Testis (tissue), 3 donors: ENCODE measurements around the gene ALOX12B. TPM values are rescaled to one million over a fixed set of nuclear protein-coding genes. Genes with fewer than 3 reads are reported as not detected.

Experiments used
- DNase-seq: peaks from one replicate; pipeline ENCODE4 v3.0.0-alpha.2; 2019
- H3K27ac ChIP-seq, 2 donors: fragments of 200-600 bp; sonication (generic); one replicate each; pipeline ENCODE4 v1.5.1; 2019
- H3K27me3 ChIP-seq: fragments of 200-600 bp; sonication (generic); one replicate; pipeline ENCODE4 v1.5.1; 2019
- H3K36me3 ChIP-seq: fragments of 200-600 bp; sonication (generic); one replicate; pipeline ENCODE4 v1.5.1; 2017; ENCODE audit warnings: low read depth; ENCODE audit errors: missing control alignments
- H3K4me1 ChIP-seq: fragments of 200-600 bp; sonication (generic); one replicate; pipeline ENCODE4 v1.5.1; 2019
- H3K4me3 ChIP-seq, 2 donors: fragments of 200-600 bp; sonication (generic); one replicate each; pipeline ENCODE4 v1.5.1; 2017 to 2019
- H3K9me3 ChIP-seq: fragments of 200-600 bp; sonication (generic); one replicate; pipeline ENCODE4 v1.5.1; 2017
- CTCF ChIP-seq, 3 experiments: fragments of 450-650 bp in 2 of 3; fragments of 200-600 bp in 1 of 3; sonication (generic) in 1 of 3; IDR thresholded peaks; one replicate each; pipeline ENCODE4 v1.5.1; 2016 to 2019; ENCODE audit warnings: antibody characterized with exemption in 3 of 3, mild to moderate bottlenecking in 2 of 3, moderate library complexity in 1 of 3
- POLR2A ChIP-seq: fragments of 450-650 bp; IDR thresholded peaks from one replicate; pipeline ENCODE4 v1.6.1; 2017; ENCODE audit warnings: antibody characterized with exemption, mild to moderate bottlenecking, moderate library complexity
- WGBS, 2 donors: methylation state at CpG; one replicate each; pipeline ENCODE4 v1.1.5; 2018; 5-methylcytosine and 5-hydroxymethylcytosine counted together
- intact Hi-C: fragments of 100-400 bp; cut with DNase I; formaldehyde crosslinking; loops from one replicate; pipeline ENCODE4 v1.15.1; 2023; ENCODE audit warnings: low total_unique reads
- polyA plus RNA-seq: library from polyadenylated mRNA; stranded (reverse); fragments of 350-450 nt; fragmentation: Illumina TruSeq; extraction: RNeasy Lipid Tissue Mini Kit (QIAGEN cat#74804); gene quantifications from one replicate; pipeline ENCODE4 v1.2.3, GENCODE V29; 2014; ENCODE audit warnings: low read depth, low replicate concordance; ENCODE audit not compliant: insufficient read depth
- total RNA-seq, 2 donors: library from RNA; depleted of rRNA; stranded (reverse); fragments of >200 nt; gene quantifications; one replicate each; pipeline ENCODE4 v1.2.3, GENCODE V29; 2016

Gene ALOX12B
- total and polyA plus RNA-seq, 3 donors from 2014 or later, result 0.87 to 1.1 (median 0.99) TPM

GRCh38 chr17:8124350-8125153 is 37.0 kb upstream of the ALOX12B start:
- Histone ChIP-seq H3K4me3 (peak overlapping the region in 1 of 2 donors; percentile 69), H3K4me1 (peaks cover 43% of the 10 kb centered on the region), H3K36me3 (no peaks in the 10 kb centered on the region), H3K27me3 (no peaks in the 10 kb centered on the region), H3K27ac (no peak overlapping the region), H3K9me3 (no peaks in the 10 kb centered on the region)
- no peak for TF ChIP-seq POLR2A
- no peak for TF ChIP-seq CTCF (IDR thresholded peaks at IDR 0.05)
- WGBS, 2 donors, result 2 to 3% methylated on average over 17 to 24 of the region's 24 CpGs
- intact Hi-C loops, result loop anchor here (10.0 kb wide), 1 partner anchor 60 kb away; no protein-coding TSS in a partner anchor
- no peak for DNase-seq

- intact Hi-C loops, result loop anchor here (10.0 kb wide), 1 partner anchor 61 kb away; no protein-coding TSS in a partner anchor
- Histone ChIP-seq H3K27me3 (no peaks in the 10 kb centered on the region), H3K27ac (no peak within 1 kb of the TSS), H3K4me1 (peaks cover 43% of the 10 kb centered on the region), H3K4me3 (peak within 1 kb of the TSS; percentile 54 to 69), H3K9me3 (no peaks in the 10 kb centered on the region), H3K36me3 (no peaks in the 10 kb centered on the region)
- DNase-seq, result no peak
- TF ChIP-seq POLR2A (no peak), CTCF (IDR thresholded peaks at IDR 0.05) (no peak)
- 1% methylated on average over 17 to 29 of the region's 29 CpGs for WGBS, 2 donors
Observed at GRCh38 chr17:8123695-8124349, 36.3 kb upstream of the ALOX12B start, which contains the start of gene HES7. Gene HES7, minus strand, starts transcription at chr17:8124106. Its CDS starts 22 bp downstream, at chr17:8124084.

GRCh38 chr17:8122924-8123694 is 35.6 kb upstream of the ALOX12B start:
- Histone ChIP-seq H3K4me3 (peak overlapping the region; percentile 54 to 62), H3K4me1 (peaks cover 48% of the 10 kb centered on the region), H3K9me3 (no peaks in the 10 kb centered on the region), H3K27ac (no peak overlapping the region), H3K27me3 (no peaks in the 10 kb centered on the region), H3K36me3 (no peaks in the 10 kb centered on the region)
- intact Hi-C loops, result loop anchor here (10.0 kb wide), 1 partner anchor 62 kb away; no protein-coding TSS in a partner anchor
- TF ChIP-seq POLR2A (no peak), CTCF (IDR thresholded peaks at IDR 0.05) (no peak)
- 0 to 1% methylated on average over 34 to 55 of the region's 55 CpGs for WGBS, 2 donors
- DNase-seq, result no peak

- no peak for DNase-seq
- intact Hi-C loops, result loop anchor here (10.0 kb wide), 1 partner anchor 62 kb away; no protein-coding TSS in a partner anchor
- Histone ChIP-seq H3K9me3 (no peaks in the 10 kb centered on the region), H3K36me3 (no peaks in the 10 kb centered on the region), H3K27ac (peak overlapping the region in 1 of 2 donors; percentile 4), H3K4me1 (peaks cover 52% of the 10 kb centered on the region), H3K4me3 (peak overlapping the region; percentile 54 to 62), H3K27me3 (no peaks in the 10 kb centered on the region)
- 1% methylated on average over 29 of the region's 29 CpGs for WGBS, 2 donors
- TF ChIP-seq CTCF (IDR thresholded peaks at IDR 0.05), result no peak
- TF ChIP-seq POLR2A, result no peak
Observed at GRCh38 chr17:8122422-8122923, 35.0 kb upstream of the ALOX12B start.
